Measurements from ENCODE around the gene UCP1.

DNA sequence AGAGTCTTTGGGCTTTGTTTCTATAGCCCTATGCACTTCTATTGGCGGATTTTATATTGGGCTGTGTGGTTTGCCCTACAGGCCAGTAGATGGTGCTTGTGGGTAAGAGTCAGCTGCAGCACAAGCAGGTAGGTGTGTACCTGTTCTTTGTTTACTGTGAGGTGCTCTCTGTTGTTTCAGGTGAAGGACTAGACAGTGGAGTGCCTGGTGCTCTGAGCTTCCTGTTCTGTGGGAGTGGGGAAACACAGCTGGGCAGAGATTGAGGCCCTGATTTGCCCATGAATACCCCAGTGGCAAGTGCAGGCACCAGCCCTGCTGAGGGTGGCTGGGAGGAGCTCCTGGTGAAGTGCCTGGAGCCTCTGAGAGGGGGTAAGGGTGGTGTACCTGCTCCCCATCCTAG is 26.3 kb upstream of the UCP1 start:
- TF ChIP-seq, protein P1, sequence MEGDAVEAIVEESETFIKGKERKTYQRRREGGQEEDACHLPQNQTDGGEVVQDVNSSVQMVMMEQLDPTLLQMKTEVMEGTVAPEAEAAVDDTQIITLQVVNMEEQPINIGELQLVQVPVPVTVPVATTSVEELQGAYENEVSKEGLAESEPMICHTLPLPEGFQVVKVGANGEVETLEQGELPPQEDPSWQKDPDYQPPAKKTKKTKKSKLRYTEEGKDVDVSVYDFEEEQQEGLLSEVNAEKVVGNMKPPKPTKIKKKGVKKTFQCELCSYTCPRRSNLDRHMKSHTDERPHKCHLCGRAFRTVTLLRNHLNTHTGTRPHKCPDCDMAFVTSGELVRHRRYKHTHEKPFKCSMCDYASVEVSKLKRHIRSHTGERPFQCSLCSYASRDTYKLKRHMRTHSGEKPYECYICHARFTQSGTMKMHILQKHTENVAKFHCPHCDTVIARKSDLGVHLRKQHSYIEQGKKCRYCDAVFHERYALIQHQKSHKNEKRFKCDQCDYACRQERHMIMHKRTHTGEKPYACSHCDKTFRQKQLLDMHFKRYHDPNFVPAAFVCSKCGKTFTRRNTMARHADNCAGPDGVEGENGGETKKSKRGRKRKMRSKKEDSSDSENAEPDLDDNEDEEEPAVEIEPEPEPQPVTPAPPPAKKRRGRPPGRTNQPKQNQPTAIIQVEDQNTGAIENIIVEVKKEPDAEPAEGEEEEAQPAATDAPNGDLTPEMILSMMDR (IDR thresholded peaks at IDR 0.05; ENCODE audit: low read depth, low read length, missing input control), result peak; percentile 77
- TF ChIP-seq, protein P2, sequence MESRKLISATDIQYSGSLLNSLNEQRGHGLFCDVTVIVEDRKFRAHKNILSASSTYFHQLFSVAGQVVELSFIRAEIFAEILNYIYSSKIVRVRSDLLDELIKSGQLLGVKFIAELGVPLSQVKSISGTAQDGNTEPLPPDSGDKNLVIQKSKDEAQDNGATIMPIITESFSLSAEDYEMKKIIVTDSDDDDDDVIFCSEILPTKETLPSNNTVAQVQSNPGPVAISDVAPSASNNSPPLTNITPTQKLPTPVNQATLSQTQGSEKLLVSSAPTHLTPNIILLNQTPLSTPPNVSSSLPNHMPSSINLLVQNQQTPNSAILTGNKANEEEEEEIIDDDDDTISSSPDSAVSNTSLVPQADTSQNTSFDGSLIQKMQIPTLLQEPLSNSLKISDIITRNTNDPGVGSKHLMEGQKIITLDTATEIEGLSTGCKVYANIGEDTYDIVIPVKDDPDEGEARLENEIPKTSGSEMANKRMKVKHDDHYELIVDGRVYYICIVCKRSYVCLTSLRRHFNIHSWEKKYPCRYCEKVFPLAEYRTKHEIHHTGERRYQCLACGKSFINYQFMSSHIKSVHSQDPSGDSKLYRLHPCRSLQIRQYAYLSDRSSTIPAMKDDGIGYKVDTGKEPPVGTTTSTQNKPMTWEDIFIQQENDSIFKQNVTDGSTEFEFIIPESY (IDR thresholded peaks at IDR 0.05), result no peak
- TF ChIP-seq EGR1 (IDR thresholded peaks at IDR 0.05; ENCODE audit: low read depth in 2 of 2) (no peak), RAD21 (IDR thresholded peaks at IDR 0.05) (peak; percentile 83 to 88), GABPA (IDR thresholded peaks at IDR 0.05 in 1 of 2, conservative IDR thresholded peaks at IDR 0.05 in 1 of 2) (no peak), SP1 (IDR thresholded peaks at IDR 0.05) (no peak), YY1 (IDR thresholded peaks at IDR 0.05) (no peak), JUND (IDR thresholded peaks at IDR 0.05) (no peak), TAF1 (conservative IDR thresholded peaks at IDR 0.05) (no peak)
- TF ChIP-seq, protein P3, sequence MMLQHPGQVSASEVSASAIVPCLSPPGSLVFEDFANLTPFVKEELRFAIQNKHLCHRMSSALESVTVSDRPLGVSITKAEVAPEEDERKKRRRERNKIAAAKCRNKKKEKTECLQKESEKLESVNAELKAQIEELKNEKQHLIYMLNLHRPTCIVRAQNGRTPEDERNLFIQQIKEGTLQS (IDR thresholded peaks at IDR 0.05), result no peak
- TF ChIP-seq, protein P4, sequence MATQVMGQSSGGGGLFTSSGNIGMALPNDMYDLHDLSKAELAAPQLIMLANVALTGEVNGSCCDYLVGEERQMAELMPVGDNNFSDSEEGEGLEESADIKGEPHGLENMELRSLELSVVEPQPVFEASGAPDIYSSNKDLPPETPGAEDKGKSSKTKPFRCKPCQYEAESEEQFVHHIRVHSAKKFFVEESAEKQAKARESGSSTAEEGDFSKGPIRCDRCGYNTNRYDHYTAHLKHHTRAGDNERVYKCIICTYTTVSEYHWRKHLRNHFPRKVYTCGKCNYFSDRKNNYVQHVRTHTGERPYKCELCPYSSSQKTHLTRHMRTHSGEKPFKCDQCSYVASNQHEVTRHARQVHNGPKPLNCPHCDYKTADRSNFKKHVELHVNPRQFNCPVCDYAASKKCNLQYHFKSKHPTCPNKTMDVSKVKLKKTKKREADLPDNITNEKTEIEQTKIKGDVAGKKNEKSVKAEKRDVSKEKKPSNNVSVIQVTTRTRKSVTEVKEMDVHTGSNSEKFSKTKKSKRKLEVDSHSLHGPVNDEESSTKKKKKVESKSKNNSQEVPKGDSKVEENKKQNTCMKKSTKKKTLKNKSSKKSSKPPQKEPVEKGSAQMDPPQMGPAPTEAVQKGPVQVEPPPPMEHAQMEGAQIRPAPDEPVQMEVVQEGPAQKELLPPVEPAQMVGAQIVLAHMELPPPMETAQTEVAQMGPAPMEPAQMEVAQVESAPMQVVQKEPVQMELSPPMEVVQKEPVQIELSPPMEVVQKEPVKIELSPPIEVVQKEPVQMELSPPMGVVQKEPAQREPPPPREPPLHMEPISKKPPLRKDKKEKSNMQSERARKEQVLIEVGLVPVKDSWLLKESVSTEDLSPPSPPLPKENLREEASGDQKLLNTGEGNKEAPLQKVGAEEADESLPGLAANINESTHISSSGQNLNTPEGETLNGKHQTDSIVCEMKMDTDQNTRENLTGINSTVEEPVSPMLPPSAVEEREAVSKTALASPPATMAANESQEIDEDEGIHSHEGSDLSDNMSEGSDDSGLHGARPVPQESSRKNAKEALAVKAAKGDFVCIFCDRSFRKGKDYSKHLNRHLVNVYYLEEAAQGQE (IDR thresholded peaks at IDR 0.05), result no peak

All from liver (tissue), 3 donors.